IMR-90 (cell line): ENCODE measurements around the gene SDC1.

Experiments
- BHLHE40 ChIP-seq: fragments of 150-350 bp; IDR thresholded peaks from 2 replicates; pipeline ENCODE4 v1.6.1; 2016; ENCODE audit warnings: mild to moderate bottlenecking, low read depth, low read length
- CEBPB ChIP-seq: IDR thresholded peaks from 2 replicates; pipeline ENCODE4 v1.6.1; 2012; ENCODE audit warnings: low read depth, low read length, improper control_type of control experiment
- TF ChIP-seq, protein P1 (sequence below): conservative IDR thresholded peaks from 2 replicates; pipeline ENCODE4 v1.5.1; 2012; ENCODE audit warnings: mild to moderate bottlenecking, low read depth, low read length, improper control_type of control experiment

DNA sequence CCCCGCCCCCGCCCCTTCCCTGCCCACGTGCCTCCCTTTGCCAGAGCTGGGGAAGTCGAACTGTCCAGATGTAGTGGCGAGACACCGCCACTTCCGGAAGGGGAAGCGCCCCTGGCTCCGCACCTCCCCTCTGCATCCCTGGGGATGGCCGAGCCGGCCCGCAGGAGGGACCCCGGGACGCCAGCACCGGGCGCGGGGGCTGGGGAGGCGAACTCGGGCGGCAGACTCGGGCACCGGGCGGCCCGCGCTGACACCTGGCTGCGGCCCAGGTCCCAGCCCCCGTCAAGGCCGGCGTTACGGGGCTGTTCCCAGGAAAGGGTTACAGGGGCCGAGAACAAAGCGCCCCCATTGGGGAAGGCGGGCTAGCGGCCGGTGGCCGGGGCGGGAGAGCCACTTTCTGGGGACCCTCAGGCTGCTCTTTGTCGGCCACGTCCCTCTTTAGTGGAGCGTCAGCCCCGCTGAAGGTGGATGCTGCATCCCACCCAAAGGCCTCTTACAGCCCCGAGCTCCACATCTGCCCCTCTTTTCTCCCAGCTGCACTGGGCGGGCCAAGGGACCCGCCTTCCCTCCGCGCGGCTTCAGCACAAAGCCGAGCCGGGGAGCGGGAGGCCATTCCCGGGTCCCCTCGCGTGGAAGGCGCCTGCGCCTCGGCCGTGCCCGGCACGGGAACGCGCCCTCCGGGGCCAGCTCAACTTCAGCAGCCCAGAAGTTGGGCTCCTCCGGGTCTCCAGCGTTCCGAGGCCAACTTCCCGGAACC is 1.3 kb downstream of the SDC1 start:
- TF ChIP-seq CEBPB, result no peak
- TF ChIP-seq, protein P1, sequence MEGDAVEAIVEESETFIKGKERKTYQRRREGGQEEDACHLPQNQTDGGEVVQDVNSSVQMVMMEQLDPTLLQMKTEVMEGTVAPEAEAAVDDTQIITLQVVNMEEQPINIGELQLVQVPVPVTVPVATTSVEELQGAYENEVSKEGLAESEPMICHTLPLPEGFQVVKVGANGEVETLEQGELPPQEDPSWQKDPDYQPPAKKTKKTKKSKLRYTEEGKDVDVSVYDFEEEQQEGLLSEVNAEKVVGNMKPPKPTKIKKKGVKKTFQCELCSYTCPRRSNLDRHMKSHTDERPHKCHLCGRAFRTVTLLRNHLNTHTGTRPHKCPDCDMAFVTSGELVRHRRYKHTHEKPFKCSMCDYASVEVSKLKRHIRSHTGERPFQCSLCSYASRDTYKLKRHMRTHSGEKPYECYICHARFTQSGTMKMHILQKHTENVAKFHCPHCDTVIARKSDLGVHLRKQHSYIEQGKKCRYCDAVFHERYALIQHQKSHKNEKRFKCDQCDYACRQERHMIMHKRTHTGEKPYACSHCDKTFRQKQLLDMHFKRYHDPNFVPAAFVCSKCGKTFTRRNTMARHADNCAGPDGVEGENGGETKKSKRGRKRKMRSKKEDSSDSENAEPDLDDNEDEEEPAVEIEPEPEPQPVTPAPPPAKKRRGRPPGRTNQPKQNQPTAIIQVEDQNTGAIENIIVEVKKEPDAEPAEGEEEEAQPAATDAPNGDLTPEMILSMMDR, result no peak
- TF ChIP-seq BHLHE40, result no peak
